ENCODE data around the gene DCC.

DCC gene

DNA sequence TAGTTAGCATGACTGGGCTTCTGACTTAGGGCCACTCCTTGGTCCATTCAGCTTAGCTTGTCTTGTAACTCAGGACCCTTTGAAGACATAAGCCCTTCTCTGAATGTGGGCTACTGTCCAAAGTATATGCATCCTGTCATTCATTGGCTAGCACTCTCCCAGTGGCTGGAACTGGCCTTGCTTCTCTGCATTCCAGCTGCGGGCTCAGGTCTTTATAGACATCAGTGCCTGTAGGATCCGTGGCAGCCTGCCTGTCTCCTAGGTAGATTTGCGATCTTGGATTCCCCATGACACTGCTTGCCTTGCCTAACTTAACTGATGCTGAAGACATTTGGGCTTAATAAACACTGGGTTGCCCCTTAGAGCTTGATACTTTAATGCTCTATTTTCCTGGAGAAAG lies 170.1 kb downstream of the DCC start:
- ATAC-seq (no peak), DNase-seq (no peak)

DNA sequence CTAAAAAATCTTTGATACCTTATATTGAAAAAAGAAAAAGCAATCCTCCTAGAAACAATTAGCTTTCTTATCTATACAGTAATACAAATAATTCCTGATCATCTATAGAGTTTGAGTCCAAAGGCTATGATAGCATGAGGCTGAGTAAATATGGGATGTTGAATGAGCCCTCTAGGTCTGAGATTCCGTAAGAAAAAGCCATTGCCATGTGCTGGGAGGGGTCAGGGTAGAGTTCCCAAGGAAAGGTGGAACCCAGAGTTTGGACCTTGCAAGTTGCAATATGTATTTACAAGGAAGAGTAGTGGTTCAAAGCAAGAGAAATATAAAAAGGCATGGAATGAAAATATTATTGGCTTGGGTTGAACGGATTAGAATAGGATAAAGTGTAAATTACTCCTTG lies 178.1 kb downstream of the DCC start:
- no peak for ATAC-seq

DNA sequence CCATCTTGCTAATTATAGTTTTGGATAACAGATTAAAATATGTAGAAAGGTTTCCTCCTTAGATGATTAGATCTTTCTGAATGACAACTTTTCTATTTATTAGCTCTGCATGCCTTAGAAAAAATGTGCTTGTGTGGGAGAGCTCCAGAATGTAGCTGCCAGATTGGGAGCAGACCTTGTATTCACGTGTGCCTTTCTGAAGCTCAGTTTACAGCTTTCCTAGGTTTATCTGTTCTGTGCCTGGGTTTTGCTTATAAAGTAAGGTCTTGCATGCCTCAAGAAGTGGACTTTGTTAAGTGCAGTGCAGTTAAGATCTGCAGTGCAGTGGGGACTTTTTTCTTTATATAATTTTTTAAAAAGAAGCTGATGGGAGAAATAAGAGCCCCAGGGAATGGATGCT lies 179.0 kb downstream of the DCC start:
- ATAC-seq (no peak), DNase-seq (no peak)

More for the DNA sequence above, 178.1 kb downstream of the DCC start:
- DNase-seq = no peak

DNA sequence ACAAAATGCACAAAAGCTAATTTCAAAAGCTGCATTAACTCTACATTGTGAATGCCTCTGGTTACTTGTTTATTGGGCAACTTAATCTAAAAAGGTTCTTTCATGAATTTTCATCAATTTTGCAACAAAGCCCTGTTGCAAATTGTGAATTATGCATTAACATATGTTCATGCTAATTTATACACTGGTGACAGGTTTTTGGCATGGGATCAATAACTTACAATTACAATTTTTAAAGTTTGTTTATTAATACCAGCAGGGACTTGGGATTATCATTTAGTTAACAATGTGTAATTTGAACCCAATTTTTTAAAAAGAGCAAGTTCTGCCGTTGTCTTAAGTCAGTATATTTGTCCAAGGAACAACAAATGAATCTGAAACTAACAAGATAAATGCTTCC lies 183.6 kb downstream of the DCC start:
- no peak for ATAC-seq
- DNase-seq = no peak

DNA sequence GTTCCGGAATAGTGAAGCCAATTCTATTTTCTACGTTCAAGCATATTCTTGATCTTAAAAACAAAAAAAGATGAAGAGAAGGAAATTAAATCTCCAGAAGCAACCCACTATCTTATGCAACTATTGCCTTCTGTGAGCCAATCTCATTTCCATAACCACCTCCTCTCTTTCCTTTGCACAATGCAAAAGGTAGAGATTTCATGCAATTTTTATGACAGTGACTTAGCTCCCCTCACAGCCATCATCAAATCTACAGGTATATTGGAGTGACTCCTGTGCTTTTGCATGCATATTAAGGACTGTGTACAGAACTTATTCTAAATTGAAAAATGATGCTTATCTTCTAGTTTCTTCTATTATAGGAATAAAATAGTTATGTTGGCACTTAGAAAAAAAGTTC lies 191.8 kb downstream of the DCC start:
- no peak for DNase-seq

DNA sequence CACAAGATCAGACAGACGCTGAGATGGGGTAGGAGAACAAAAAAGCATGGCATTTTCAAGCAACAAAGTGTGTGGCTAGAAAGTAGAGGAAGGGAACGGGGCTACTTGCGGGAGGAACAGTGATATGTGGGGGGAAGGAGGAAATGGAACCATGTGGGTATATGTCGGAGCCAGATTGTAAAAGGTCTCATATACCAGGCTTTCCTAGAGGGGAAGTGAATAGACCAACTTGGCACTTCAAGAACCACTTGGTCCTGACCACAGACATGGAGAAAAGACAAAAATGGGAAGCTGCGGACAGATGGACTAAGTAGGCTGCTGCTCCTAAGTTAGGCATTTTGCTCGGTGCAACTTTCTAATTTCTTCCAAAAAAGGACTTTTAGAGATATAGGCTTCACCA lies 196.0 kb downstream of the DCC start:
- no peak for ATAC-seq
- no peak for DNase-seq

More for the DNA sequence above, 191.8 kb downstream of the DCC start:
- ATAC-seq = no peak

DNA sequence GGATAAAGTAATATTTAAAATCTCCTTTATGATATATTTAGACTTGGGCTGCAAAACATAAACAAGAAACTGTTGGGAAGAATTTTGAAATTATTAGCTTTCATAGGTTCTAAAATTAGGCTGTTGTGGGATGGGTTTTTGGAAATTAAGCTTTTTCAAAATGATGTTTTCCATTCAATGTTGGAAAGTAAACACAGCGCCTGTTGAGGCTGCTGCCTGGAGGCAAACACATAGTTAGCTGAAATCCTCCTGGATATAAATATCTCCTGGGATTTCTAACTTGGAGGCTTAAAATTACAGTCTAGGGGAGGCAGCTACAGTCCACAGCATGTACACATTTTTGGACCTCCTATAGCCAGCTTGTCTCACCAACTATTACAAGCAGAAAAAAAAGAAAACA lies 197.3 kb downstream of the DCC start:
- ATAC-seq (no peak), DNase-seq (no peak)

DNA sequence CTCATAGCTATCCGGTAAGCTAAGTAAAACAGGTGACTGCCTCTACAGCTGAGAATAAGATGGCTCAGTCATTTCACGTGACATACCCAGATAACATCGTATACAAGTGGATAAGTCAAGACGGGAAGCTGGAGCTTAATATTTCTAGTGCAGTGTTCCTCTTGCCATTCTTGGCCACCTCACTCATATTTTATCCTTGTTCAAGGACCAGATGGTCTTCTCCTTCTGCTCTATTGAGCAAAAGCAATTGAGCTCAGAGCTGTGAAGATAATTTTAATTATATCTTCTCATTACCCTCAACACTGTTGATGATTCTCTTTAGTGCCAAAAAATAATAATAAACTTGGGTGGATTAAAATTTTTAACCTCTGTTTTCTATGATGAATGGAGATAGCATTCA lies 201.1 kb downstream of the DCC start:
- ATAC-seq = no peak
- DNase-seq = no peak

DNA sequence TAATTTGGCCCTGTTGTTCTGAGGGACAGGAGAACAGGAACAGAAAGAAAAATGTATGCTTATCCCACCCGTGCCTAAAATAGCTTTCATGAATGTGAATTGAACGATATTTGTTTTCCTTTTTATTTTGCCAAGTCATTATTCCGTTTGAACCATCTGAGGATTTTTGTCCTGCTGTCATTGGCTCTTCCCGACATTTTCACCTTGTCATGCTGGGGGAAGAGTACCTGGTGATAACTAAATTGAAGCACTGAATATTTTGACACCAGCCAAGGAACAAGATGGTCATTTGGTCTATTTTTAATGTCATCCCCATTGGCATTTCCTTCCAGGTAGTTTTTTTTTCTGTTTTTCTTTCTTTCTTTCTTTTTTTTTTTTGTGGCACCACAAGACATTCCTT lies 204.1 kb downstream of the DCC start:
- DNase-seq = no peak
- no peak for ATAC-seq

DNA sequence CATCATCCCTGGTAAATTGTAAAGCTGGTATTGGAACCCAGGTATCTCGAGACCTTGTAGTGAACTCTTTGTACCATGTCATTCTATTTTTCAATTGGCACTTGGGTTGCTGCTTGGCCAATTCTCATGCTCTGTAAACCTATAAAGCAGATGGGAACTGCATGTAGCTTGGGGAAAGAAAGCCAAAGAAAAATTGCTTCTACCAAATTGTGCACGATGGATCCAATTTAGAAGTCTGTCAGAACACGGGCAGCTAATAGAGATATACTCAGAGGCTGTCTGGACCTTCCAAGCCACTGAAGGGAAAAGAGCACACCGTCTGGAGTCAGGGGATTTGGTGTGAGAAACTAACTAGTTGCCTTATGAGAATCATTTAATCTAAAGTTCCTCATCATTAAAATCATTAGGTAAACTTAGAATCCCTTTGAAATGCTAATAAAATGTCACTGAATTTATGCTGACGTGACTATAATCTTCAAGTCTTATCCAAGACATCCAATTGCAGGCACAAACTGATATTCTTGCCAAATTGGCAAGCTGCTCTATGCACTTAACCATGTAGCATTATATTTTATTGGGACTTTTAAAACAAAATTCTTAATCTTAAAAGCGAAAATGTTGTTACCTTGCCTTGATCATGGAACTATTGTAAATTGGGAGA lies 206.8 kb downstream of the DCC start:
- ATAC-seq (no peak), DNase-seq (no peak)

DNA sequence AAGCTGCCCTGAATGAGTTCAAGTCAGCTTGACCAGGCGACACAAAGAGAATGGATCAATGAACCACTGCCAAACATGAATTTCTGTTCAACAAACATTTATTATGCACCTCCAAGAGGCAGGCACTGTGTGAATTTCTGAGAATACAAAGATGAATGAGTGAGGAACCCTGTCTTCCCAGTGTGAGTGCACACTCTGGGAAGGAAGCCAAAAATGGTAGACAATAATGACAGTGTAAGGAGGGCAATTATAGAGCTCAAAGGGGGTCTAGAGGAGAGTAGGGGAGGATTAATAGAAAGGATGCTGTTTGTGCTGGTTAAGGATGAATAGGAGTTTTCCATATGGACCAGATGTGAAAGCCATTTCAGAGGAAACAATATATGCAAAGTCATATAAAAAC lies 213.4 kb downstream of the DCC start:
- ATAC-seq = no peak

DNA sequence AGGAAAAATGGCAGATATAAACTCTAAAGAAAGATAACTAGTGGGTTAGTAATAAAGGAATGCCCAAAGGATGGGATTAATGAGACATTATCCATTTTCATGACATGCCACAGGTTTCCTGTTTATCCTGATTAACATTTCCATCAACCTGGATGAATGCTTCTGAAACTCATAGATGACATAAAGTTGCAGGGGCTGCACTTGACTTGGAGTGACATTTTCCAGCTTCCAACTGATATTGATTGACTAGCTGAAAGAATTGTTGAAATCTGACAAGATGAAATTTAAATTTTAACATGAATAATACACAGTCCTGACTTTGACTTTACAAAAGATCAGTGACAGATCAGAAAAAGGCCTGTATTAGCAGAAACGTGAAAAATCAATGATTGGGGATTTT lies 214.2 kb downstream of the DCC start:
- DNase-seq (no peak), ATAC-seq (no peak)

More for the DNA sequence above, 213.4 kb downstream of the DCC start:
- no peak for DNase-seq

DNA sequence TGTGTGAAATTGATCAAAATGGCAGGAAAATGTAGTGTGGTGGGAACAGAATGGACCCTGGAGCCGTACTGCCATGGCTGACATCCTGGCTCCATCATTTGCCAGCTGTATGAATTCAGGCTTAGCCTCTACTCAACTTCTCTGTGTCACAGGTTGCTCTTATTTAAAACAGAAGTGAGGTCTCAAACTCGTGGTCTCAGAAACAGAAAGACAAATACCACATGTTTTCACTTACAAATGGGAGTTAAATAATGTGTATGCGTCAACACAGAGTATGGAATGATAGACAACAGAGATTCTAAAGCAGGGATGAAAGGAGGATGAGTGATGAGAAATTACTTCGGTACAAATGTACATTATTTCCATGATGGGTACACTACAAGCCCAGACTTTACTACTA lies 227.4 kb downstream of the DCC start:
- no peak for DNase-seq
- no peak for ATAC-seq

DNA sequence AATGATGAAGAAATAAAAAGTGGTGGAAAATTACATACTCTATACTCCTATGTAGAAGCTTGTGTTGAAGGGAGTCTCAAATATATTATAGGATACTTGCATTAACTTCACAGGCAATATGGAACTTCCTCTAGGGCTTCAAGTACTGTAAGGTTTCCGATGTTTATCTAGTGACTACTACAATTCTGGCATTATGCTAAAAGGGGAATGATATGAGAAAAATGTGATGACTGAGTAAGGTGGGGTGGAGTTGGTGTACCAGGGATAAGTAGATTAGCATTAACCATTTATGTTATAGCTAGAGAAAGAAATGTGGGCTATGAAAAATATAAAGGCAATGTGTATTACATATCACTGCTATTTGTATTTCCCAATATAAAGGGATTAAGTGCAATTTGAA lies 229.5 kb downstream of the DCC start:
- no peak for ATAC-seq
- DNase-seq = no peak

DNA sequence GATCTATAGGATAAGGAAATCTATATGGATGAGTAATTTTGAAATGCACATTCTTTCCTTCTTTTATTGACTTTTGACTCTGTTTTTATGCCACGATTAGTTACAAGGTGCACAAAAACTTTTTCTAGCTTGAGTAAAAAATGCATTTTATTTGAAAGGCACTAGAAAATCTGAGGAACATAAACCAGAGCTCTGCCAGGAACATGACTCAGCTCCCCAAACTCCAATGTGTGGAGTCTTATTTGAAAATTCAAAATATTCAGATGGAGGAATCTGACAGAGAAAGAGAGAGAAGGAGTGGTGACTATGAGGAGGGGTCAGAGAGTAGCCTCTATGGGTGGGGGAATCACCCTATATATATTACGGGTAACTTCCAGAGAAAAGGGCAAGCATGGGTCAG lies 231.0 kb downstream of the DCC start:
- ATAC-seq (no peak), DNase-seq (no peak)

DNA sequence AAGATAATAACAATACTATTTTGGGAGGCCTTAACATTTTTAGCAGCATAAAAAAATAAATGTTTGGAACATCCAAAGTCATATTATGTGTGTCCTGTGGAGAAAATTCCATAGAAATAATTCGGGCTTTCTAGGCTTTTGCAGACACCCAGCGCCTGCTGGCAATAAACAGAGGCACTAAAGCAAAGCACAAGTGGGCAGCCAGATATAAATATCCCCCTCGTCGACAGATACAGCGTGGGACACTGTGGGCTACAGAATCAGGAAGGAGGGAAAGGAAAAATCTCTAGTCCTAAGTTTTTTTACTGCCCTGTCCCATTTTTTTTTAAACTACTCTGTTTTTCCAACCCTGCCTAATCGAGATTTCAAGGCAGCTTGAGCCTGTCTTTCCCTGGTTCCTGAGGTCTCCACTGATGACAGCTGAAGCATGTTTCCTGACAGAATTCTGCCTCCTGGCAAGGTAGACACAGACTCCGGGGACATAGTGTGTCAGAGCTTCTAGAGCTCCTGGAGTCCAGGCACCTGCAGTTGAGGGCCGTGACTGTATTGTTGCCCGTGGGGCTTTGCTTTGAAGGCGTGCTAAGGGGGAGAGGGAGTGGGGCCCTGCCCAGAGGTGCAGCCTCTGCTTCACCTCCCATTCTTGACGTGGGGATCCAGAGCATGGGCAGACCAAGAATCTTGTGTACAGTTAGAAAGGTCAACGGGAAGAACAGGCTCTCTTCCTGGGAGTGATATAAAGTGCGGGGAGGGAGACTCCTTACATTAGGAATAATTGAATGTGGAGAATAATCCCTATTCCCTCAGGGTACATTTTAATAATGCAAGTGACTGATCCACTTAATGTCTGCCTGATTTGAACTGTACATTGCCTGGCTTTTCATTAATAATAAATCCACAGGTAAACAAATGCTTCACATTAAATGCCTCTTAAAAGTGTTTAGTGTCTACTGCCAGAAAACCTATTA lies 232.3 kb downstream of the DCC start:
- ATAC-seq (no peak), DNase-seq (no peak)

DNA sequence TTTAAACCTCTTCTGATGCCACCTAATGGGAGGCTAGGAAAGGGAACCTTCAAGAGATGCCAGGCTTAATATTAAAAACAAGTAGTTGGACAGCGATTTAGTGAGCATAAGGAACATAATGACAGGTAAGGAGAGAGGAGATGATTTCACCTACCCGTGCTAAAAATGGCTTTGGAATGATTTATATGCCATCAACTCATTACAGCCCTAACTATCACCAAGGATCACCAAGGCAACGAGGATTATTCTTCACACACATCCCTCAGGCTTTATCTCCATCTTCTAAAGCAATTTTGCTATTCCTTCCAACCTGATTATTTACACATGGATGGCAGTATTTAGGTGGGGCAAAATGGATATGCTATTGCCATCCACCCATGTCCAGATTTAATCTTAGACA lies 237.8 kb downstream of the DCC start:
- DNase-seq (no peak), ATAC-seq (no peak)

DNA sequence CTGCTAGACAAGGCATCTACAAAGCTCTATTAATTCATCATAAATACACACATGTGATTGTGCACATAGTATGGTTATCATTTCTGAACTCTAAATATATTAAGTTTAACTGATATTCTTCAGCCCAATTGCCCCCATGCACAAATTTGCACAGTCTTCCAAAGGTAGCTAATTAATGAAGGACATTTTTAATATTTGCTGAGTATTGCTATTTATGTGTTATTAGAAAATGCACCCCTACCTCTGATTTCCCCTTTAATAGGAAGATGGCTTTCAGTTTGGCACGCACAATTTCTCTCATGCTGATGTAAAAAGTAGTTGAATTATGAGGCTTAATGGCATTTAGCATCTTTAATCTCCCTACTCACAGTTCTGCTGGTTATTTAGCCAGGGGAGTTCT lies 242.1 kb downstream of the DCC start:
- DNase-seq (no peak), ATAC-seq (no peak)

DNA sequence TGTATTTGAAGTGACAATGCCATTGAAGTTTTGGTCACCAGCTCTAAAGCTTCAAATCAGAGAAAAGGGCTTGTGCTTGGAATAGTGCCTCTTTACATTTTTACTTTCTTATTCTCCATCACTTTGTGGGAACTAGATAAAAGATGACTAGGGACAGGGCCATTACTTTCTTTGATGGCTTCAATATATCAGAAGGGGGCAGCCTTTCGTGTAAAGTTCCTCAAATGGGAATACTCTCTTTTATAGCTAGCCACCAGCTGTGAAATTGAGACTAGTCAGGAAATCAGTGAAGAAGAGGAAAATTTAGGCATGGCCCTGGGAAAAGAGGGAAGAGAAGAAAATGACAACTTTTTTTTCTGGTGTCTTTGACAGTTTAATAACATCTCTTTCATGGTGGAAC lies 242.5 kb downstream of the DCC start:
- ATAC-seq = no peak
- DNase-seq = no peak

DNA sequence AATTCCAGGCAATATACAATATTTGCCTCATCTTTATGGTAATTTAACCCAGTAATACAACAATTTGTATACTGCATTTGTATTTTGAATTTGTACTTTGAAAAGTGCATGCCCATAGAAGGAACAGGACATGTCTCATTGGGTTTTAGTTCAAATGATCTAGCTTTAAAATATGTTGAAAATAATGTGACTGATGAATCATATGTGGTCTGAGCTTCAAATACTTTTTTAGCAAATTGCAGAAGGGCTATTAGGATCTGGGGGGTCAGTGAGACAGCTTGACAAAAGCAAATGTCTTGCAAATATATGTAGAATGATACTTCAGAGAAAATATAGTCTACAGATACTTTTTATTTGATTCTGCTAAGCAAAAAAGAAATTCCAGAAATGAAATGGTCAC lies 248.9 kb downstream of the DCC start:
- ATAC-seq = no peak
- no peak for DNase-seq

DNA sequence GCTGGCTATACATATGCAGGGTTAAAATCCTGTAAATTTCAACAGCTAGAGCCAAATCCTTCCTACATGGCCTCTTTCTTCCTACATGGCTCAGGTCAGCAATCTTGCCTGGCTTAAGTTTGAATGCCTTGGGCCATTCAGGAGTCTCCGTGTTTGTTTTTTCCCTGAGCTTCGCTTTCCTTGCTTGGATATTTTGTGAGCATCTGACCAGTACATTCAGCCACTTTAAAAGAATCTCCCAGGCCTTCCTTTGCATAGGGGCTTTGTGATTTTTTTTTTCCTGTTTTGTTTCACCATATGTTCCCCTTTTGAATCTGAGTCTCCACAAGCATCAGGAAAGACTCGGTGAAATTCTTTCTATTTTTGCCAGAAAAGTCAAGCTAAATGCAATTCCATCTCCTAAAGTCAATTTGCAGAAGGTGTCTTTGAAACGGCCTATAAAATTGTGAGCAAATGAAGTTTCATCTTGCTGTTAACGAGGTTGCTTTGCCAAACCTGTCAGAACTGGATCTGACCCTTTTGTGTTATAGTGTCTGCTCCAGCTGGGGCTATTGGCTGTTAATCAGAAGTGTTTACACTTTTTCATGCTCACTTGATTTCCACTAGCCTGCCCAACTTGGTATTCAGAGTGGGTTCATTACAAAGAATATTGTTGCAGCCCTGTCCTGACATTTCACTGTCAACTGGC lies 256.9 kb downstream of the DCC start:
- ATAC-seq = no peak
- DNase-seq = no peak

DNA sequence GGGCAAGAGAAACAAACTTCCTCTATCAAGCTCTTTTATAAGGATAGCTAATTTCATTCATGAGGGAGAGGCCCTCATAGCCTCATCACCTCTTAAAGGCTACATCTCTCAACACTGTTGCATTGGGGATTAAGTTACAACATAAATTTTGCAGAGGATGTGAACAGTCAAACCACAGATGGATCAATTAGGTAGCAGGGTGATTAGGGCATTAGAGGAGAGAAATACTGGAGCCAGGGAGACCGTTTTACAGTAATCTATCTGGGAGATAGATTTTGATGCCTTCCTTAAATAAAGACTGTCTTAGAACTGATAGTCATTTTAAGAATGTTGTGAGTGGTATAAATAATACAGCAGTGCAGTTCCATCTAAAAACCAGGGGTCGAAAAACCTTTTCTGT lies 258.9 kb downstream of the DCC start:
- no peak for DNase-seq
- ATAC-seq = no peak

DNA sequence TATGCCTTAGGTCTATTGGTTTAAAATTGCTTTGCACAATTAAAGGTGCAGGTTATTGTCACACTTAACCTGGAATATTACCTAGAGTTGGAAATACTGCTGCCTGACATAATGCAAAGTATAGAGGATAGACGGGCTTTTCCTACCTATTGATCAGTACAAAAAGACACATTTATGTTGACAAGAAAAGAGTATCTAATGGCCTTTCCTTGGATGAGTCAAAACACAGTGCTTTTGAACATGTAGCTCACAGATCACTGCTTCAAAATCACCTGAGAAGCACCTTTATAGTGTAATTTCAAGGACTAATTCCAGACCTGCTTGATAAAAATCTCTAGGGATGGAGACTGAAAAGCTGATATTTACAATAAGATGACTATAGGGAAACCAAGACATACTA lies 262.8 kb downstream of the DCC start:
- ATAC-seq = no peak
- DNase-seq = no peak

Measured in stimulated activated naive CD8-positive, alpha-beta T cell treated with anti-CD3 and anti-CD28 coated beads, Interleukin-15, Interleukin-2, amounts not matched to agents 100 U/mL and 50 U/mL, for 24 hours (primary cell).